ENCODE data around the gene KCNJ14.
"Not testable (repeated sequence)": the region's sequence is repeated elsewhere in the genome, so short reads cannot be mapped to it uniquely, and the experiment has no call there.

The KCNJ14 gene

DNA sequence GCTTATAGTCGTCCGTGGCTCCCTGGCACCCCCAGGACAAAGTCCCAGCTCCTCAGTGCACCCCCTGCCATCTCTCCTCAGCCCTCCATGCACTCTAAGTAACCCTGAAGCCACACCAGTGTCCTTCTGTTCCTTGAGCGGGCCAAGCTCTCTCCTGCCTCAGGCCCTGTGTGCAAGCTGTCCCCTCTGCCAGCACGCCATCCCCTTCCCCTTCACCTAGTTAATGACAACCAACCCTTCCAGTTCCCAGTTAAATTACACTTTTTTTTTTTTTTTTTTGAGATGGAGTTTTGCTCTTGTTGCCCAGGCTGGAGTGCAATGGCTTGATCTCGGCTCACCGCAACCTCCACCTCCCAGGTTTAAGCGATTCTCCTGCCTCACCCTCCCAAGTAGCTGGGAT lies 33.1 kb downstream of the KCNJ14 start:
- not testable (repeated sequence) for DNase-seq (ENCODE audit: low spot score)

DNA sequence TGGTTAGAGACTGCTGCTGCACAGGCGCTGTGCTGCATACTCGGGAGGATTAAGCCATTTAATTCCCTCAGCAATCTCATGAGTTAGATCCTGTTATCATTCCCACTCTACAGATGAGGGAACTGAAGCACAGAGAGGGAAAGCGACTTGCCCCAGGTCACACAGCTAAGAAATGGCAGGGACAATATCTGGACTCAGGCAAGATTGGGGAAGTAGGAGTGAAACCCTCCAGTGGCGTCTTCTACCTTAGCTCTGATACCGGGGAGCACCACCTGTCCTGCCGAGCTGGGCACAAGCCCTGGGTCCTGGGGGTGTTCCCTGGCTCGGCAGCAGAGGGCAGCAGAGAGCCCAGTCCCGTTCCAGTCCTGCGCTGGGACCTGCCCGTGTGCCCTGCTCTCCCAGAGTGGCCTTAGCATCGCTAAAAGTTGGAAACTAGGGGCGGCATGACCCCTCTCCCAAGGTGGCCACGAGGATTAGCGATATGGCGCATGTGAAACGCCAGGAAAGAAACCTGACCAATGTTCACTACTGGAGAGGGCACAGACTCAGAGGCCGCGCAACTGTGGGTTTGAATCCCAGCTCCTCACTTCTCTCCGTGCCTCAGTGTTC lies 34.3 kb downstream of the KCNJ14 start:
- peak; percentile 86 for DNase-seq (ENCODE audit: low spot score)

GRCh38 chr19:48490981-48491792 lies 35.8 kb downstream of the KCNJ14 start:
- DNase-seq (ENCODE audit: low spot score) = peak; percentile 67

DNA sequence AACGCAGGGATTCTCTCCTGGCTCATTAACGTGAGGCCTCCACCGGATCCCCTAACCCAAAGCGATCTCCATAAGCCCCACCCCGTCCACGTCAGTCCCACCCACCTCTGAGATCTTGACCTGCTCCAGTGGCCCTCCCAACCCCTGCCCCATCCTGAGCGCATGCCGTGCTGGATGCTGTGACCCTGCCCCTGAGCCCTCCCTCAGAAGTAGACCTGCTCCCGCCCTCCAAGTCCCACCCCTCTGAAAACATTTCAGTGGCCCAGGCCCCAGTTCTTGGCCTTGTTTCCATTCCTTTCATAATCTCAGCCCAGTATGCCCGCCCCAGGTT lies 36.4 kb downstream of the KCNJ14 start:
- no peak for DNase-seq (ENCODE audit: low spot score)

DNA sequence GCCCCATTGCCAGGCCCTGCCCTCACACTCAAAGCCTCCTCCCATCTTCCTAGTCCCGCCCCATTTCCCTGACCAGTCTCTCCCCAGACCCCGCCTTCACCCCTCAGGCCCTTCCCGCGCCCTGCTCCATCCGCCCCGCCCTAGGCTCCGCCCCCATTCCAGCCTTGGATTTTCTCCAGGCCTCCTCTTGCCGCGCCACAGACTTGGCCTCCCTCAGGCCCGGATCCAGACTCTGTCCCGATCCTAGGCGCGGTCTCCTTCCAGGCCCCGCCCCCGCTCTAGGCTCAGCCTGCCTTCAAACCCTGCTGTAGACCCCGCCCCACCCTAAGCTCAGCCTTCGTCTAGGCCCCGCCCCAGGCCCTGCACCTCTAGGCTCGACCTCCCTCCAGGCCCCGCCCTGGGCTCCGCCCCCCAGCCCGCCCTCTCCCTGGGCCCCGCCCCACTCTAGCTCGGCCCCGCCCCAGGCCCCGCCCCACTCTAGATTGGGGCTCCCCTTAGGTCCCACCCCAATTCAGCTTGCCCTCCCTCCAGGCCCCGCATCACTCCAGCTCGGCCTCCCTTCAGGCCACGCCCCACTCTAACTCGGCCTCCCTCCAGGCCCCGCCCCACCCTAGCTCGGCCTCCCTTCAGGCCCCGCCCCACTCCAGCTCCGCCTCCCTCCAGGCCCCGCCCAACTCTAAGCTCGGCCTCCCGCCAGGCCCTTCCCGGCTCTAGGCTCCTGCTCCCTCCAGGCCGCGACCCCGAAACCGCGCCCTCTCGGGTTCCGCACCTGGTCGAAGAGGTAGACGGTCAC lies 37.7 kb downstream of the KCNJ14 start:
- DNase-seq (ENCODE audit: low spot score) = peak; percentile 99

GRCh38 chr19:48493718-48494401 lies 38.5 kb downstream of the KCNJ14 start:
- DNase-seq (ENCODE audit: low spot score) = peak; percentile 60

DNA sequence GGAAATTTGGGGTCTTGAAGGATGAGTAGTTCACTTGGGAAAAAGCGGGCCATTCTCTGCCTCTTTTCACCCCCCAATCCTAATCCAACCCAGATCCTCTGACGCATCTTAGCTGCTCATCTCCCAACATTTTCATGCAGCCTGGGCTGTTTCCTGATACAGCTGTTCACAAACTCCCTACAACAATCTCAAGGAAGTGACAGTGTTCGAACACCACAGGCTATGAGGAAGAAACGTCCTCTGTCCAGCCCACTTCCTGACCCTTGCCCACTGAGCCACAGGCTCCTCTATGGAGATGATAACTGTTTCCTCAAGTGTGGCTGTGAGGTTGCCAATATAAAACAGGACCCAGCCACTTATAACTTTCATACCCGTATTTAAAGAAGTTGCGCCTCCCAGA lies 40.0 kb downstream of the KCNJ14 start:
- DNase-seq (ENCODE audit: low spot score) = no peak

DNA sequence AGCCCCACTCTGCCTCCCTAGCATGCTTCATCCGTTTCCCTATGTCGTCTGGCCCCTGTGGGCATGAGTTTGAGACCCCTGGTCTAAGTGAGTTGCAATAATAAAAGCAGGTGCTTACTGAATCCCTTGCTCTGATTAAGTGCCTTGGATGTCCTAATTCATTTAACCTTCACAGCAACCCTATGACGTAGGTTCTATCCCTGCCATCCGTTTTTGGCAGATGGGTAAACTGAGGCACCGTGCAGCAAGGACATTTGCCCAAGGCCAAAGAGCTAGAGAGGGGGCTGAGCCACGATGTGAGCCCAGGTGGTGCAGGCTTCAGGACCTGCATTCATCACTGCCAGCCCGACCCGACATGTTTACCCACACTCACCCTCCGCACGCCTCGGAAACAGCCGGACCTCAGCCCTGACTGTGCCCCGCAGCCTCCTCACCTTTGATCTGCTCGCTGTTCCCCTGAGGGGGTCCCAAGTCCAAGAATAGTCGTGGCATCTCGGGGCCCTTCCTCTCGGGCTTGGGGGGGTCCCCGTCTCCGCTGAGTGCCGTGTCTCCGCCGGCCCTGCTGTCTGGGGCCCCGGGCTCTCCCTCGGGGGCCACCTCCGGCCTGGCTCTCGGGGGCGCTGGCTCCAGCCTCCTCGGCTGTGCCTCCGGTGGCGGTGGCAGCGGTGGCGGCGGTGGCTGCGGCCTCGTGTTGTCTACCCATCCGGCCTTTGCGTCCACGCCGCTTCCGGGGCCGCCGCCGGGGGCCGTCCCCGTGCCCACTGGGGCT lies 41.8 kb downstream of the KCNJ14 start:
- no peak for DNase-seq (ENCODE audit: low spot score)

DNA sequence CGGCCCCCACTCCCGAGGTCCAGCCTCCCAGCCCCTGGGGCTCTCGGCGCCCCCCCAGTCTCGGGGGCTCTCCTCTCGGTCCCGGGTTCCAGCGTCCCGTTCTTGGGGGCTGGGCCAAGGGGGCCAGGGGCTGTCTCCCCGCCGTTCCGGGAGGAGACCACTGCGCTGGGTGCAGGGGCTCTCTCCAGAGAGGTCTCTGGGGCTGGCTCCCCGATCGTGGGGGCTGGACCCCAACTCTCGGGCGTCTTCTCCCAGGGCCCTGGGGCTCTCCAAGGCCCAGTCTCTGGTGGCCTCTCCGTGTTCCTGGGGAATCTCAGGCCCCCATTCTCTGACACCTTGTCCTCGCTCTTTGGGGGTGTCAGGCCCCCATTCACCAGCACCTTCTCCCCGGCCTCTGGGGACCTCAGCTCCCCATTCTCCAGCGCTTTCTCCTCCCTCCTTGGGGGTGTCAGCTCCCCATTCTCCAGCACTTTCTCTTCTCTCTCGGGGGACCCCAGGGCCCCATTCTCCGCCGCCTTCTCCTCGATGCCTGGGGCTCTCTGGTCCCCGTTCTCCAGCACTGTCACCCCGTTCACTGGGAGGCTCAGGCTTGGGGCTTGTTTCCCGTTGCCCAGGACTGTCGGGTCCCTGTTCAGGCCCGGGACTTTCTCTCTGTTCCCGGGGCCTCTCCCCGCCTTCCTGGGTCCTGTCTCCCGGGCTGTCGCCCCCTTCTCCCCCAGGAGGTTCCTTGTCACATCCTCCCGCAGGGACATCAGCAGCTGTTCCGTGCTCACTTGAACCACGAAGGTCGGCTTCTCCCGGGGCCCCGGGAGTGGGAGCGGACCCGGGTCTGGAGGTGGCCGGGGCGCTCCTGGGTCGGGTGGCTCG lies 42.6 kb downstream of the KCNJ14 start:
- no peak for DNase-seq (ENCODE audit: low spot score)

DNA sequence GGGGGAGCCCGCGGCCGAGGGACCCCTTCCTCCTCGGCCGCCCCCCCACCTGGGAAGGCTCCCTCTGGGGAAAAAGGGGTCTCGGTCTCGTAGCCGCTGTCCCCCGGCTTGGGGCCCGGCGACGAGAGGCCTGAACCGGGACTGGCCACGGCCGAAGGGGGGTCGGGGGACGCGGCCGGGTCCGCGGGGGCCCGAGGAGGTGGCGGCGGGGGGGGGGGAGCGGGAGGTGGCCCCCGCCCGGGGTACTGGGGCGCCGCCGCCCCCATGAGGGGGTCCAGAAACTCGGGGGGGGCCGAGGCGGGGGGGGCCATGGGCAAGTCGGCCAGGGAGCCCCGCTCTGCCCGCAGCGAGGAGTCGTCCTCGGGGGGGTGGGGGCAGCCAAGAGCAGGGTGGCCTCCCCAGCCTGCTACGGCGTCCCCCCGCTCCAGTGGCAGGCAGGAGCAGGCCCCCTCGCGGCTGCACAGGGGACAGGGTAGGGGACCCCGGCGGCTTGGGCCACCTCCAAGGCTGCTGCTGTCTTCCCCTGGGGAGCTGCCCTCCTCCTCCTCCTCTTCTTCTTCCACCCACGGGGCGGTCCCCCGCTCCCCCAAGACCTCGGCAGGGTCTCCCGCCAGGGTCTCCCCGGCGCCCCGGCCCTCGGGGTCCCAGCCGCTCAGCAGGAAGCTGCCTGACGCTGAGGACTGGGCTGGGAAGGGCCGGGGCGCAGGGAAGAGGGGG lies 43.4 kb downstream of the KCNJ14 start:
- no peak for DNase-seq (ENCODE audit: low spot score)

GRCh38 chr19:48499316-48500090 lies 44.1 kb downstream of the KCNJ14 start:
- DNase-seq (ENCODE audit: low spot score) = no peak

DNA sequence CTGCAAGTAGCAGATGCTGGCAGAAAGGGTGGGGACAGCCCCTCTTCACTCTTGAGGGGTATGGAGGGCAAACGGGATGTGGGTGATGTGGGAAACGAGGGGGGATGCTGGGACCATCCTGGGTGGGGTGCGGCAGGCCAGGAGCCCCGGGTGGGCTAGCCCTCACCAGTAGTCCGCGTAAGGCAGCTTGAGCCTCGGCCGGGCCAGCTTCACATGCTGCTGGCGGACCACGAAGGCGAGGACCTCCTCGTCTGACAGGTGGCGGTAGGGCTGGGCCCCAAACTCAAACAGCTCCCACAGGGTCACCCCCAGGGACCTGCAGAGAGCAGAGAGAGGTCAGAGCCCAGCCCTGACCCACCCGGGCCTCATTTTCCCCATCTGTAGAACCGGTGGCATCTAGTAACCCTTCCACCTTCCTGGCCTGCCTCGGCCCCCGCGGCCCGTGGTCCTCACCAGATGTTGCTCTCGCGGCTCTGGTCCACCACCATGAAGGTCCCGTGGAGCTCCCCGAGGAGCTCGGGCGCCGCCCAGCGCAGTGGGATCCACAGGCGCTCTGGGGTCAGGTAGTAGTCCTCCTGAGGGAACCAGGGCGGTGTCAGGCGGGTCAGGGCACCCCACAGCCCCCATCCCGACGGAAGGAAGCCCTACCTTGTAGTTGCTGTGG lies 45.6 kb downstream of the KCNJ14 start:
- DNase-seq (ENCODE audit: low spot score) = no peak

DNA sequence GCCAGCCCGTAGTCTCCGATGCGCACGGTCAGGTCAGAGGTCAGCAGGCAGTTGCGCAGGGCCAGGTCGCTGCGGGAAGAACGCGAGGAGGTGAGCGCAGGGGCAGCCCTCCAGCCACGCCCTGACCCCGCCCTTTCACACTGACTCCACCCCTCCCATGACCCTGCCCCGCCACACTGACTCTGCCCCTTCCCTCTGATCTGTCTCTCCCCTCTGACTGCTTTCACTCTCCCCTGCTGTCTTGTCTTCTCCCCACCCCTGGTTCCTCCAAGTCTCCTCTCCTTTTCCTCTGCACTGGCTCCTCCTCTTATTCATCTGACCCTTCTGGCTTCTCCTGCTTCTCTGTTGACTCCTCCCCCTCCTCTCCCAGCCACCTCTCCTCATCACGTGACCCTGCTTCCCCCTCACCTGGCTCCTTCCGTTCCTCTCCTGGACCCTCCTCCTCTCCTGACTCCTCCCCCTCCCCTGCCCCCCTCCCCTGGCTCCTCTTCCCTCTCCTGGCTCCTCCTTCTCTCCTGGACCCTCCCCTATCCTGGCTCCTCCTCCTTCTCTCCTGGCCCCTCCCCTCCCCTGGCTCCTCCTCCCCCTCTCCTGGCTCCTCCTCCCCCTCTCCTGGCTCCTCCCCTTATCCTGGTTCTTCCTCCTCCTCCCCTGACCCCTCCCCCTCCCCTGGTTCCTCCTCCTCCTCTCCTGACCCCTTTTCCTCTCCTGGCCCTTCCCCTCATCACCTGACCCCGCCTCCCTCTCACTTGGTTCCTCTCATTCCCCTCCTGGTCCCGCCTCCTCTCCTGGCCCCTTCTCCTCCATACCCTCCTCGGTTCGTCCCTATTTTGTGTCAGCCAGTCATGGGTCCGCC lies 46.3 kb downstream of the KCNJ14 start:
- DNase-seq (ENCODE audit: low spot score) = peak; percentile 34

DNA sequence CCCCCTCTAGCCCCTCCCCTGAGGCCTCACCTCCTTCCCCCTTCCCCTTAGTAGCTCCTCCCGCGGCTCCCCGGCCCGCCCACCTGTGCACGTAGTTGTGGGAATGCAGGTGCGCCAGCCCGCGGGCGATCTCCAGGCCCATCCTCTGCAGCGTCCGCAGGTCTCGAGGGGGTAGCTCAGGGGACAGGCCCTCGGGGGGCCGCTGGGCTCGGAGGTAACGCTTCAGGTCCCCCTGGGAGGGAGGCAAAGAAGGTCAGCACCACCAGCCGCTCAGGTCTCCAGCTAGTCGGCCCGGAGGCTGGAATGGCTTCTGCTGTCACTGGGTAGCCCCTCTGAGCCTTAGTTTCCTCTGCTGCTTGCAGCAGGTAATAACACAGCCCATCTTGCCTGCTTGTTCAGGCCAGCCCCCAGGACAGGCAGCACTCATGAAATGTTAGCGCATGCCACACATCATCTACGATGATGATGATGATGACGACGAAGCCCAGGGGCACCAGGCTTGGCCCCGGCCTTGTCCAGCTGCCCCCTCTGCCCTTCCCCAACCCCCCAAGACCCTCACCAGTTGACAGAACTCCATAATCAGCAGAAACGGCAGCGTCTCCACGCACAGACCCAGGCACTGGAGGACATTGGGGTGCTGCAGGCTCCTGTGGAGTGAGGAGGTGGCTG lies 47.1 kb downstream of the KCNJ14 start:
- DNase-seq (ENCODE audit: low spot score) = no peak

DNA sequence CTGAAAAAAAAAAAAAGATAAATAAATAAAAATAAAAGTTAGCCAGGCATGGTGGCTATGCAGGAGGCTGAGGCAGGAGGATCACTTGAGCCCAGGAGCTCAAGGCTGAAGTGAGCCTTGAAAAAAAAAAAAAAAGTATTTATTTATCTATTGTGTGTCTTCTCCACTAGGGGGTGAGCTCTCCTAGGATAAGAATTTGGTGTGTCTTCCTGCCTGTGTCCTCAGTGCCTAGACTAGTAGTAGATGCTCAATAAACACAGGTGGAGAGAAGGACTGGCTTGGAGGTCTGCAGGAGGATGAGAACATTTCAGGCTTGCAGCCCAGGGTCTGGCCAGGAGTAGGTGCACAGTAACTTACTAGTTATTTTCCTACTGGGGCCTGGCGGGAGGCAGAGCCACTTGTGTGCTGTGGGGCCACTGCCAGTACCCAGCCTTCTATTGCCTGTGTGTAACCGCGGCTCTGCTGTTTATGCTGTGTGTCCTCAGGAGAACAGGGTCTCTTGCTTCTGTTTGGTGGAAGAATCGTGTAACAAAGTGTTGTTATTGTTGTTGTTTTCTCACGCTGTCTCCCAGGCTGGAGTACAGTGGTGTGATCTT lies 50.9 kb downstream of the KCNJ14 start:
- DNase-seq (ENCODE audit: low spot score) = peak; percentile 73

DNA sequence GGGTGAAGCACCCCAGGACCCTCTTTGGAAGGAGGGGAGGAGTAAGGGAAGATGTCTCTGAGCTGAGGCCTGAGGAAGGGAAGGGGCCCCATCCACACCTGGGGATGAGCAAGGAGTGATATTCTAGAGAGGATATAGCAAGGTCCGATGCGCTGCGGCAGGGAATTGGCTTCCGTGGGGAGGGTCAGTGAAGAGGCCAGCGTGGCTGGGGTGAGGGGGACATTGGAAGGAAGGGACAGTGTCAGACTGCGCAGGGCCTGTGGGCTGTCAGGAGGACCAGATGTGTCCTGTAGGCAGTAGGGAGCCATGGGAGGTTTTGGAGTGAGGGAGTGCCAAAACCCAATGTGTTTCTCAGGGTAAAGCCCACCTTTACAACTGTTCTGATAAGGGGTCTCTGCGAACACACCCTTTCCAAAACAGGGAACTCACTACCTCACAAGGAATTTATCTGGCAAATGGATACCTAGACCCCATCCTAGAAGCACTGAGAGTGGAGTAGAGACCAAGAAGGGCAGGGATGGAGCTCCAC lies 52.6 kb downstream of the KCNJ14 start:
- no peak for DNase-seq (ENCODE audit: low spot score)
